ENCODE data around the gene UNC93A.

UNC93A gene

GRCh38 chr6:167324111-167324510, 33.0 kb downstream of the UNC93A start:
- no peaks in the 10 kb centered on the region for H3K4me1 ChIP-seq (ENCODE audit: insufficient read depth, low read length)

GRCh38 chr6:167325766-167326165, 34.7 kb downstream of the UNC93A start:
- Histone ChIP-seq H3K9me3 (ENCODE audit: insufficient read depth, low read depth, low read length) (no peaks in the 10 kb centered on the region), H3K4me1 (ENCODE audit: insufficient read depth, low read length) (no peaks in the 10 kb centered on the region), H3K4me3 (ENCODE audit: low read length) (no peak overlapping the region), H3K36me3 (ENCODE audit: insufficient read depth, low read depth, low read length) (no peaks in the 10 kb centered on the region), H3K27ac (ENCODE audit: low read length) (no peak overlapping the region), H3K9ac (ENCODE audit: low read depth, low read length) (no peak overlapping the region), H3K27me3 (ENCODE audit: insufficient read depth, low read length) (no peaks in the 10 kb centered on the region)

More at GRCh38 chr6:167324111-167324510, 33.0 kb downstream of the UNC93A start:
- Histone ChIP-seq H3K9ac (ENCODE audit: low read depth, low read length) (no peak overlapping the region), H3K27me3 (ENCODE audit: insufficient read depth, low read length) (no peaks in the 10 kb centered on the region), H3K4me3 (ENCODE audit: low read length) (no peak overlapping the region), H3K27ac (ENCODE audit: low read length) (no peak overlapping the region), H3K36me3 (ENCODE audit: insufficient read depth, low read depth, low read length) (no peaks in the 10 kb centered on the region), H3K9me3 (ENCODE audit: insufficient read depth, low read depth, low read length) (no peaks in the 10 kb centered on the region)

GRCh38 chr6:167327391-167327790, 36.3 kb downstream of the UNC93A start:
- no peak overlapping the region for H3K27ac ChIP-seq (ENCODE audit: low read length)
- no peak overlapping the region for H3K9ac ChIP-seq (ENCODE audit: low read depth, low read length)
- H3K36me3 ChIP-seq (ENCODE audit: insufficient read depth, low read depth, low read length): no peaks in the 10 kb centered on the region
- H3K4me1 ChIP-seq (ENCODE audit: insufficient read depth, low read length): no peaks in the 10 kb centered on the region
- H3K9me3 ChIP-seq (ENCODE audit: insufficient read depth, low read depth, low read length): no peaks in the 10 kb centered on the region
- H3K4me3 ChIP-seq (ENCODE audit: low read length): no peak overlapping the region
- no peaks in the 10 kb centered on the region for H3K27me3 ChIP-seq (ENCODE audit: insufficient read depth, low read length)

- Histone ChIP-seq H3K36me3 (ENCODE audit: insufficient read depth, low read depth, low read length) (no peaks in the 10 kb centered on the region), H3K27ac (ENCODE audit: low read length) (no peak overlapping the region), H3K9me3 (ENCODE audit: insufficient read depth, low read depth, low read length) (no peaks in the 10 kb centered on the region), H3K4me3 (ENCODE audit: low read length) (no peak overlapping the region), H3K4me1 (ENCODE audit: insufficient read depth, low read length) (no peaks in the 10 kb centered on the region), H3K27me3 (ENCODE audit: insufficient read depth, low read length) (no peaks in the 10 kb centered on the region), H3K9ac (ENCODE audit: low read depth, low read length) (no peak overlapping the region)
Measured at GRCh38 chr6:167328086-167328485, 37.0 kb downstream of the UNC93A start.

GRCh38 chr6:167329014-167329413, 37.9 kb downstream of the UNC93A start:
- Histone ChIP-seq H3K4me3 (ENCODE audit: low read length) (no peak overlapping the region), H3K4me1 (ENCODE audit: insufficient read depth, low read length) (no peaks in the 10 kb centered on the region), H3K27ac (ENCODE audit: low read length) (no peak overlapping the region), H3K9ac (ENCODE audit: low read depth, low read length) (no peak overlapping the region), H3K36me3 (ENCODE audit: insufficient read depth, low read depth, low read length) (no peaks in the 10 kb centered on the region), H3K9me3 (ENCODE audit: insufficient read depth, low read depth, low read length) (no peaks in the 10 kb centered on the region), H3K27me3 (ENCODE audit: insufficient read depth, low read length) (no peaks in the 10 kb centered on the region)

- Histone ChIP-seq H3K9ac (ENCODE audit: low read depth, low read length) (no peak overlapping the region), H3K9me3 (ENCODE audit: insufficient read depth, low read depth, low read length) (no peaks in the 10 kb centered on the region), H3K27me3 (ENCODE audit: insufficient read depth, low read length) (no peaks in the 10 kb centered on the region)
Measured at GRCh38 chr6:167330750-167331149, 39.6 kb downstream of the UNC93A start.

GRCh38 chr6:167331565-167331964, 40.5 kb downstream of the UNC93A start:
- Histone ChIP-seq H3K4me3 (ENCODE audit: low read length) (no peak overlapping the region), H3K27me3 (ENCODE audit: insufficient read depth, low read length) (no peaks in the 10 kb centered on the region), H3K4me1 (ENCODE audit: insufficient read depth, low read length) (no peaks in the 10 kb centered on the region), H3K27ac (ENCODE audit: low read length) (no peak overlapping the region), H3K9ac (ENCODE audit: low read depth, low read length) (no peak overlapping the region), H3K36me3 (ENCODE audit: insufficient read depth, low read depth, low read length) (no peaks in the 10 kb centered on the region), H3K9me3 (ENCODE audit: insufficient read depth, low read depth, low read length) (no peaks in the 10 kb centered on the region)

More at GRCh38 chr6:167330750-167331149, 39.6 kb downstream of the UNC93A start:
- Histone ChIP-seq H3K4me1 (ENCODE audit: insufficient read depth, low read length) (no peaks in the 10 kb centered on the region), H3K27ac (ENCODE audit: low read length) (no peak overlapping the region), H3K4me3 (ENCODE audit: low read length) (no peak overlapping the region), H3K36me3 (ENCODE audit: insufficient read depth, low read depth, low read length) (no peaks in the 10 kb centered on the region)

GRCh38 chr6:167336844-167337630, 45.9 kb downstream of the UNC93A start:
- H3K36me3 ChIP-seq (ENCODE audit: insufficient read depth, low read depth, low read length): no peaks in the 10 kb centered on the region
- no peak overlapping the region for H3K27ac ChIP-seq (ENCODE audit: low read length)
- H3K27me3 ChIP-seq (ENCODE audit: insufficient read depth, low read length): no peaks in the 10 kb centered on the region
- no peaks in the 10 kb centered on the region for H3K4me1 ChIP-seq (ENCODE audit: insufficient read depth, low read length)
- no peak overlapping the region for H3K4me3 ChIP-seq (ENCODE audit: low read length)
- H3K9me3 ChIP-seq (ENCODE audit: insufficient read depth, low read depth, low read length): no peaks in the 10 kb centered on the region
- H3K9ac ChIP-seq (ENCODE audit: low read depth, low read length): no peak overlapping the region

GRCh38 chr6:167337675-167338449, 46.7 kb downstream of the UNC93A start:
- Histone ChIP-seq H3K27ac (ENCODE audit: low read length) (no peak overlapping the region), H3K4me1 (ENCODE audit: insufficient read depth, low read length) (no peaks in the 10 kb centered on the region)

GRCh38 chr6:167338541-167339117, 47.5 kb downstream of the UNC93A start:
- H3K9me3 ChIP-seq (ENCODE audit: insufficient read depth, low read depth, low read length): no peaks in the 10 kb centered on the region
- H3K36me3 ChIP-seq (ENCODE audit: insufficient read depth, low read depth, low read length): no peaks in the 10 kb centered on the region
- no peak overlapping the region for H3K9ac ChIP-seq (ENCODE audit: low read depth, low read length)
- no peak overlapping the region for H3K4me3 ChIP-seq (ENCODE audit: low read length)
- H3K27ac ChIP-seq (ENCODE audit: low read length): no peak overlapping the region
- no peaks in the 10 kb centered on the region for H3K4me1 ChIP-seq (ENCODE audit: insufficient read depth, low read length)
- no peaks in the 10 kb centered on the region for H3K27me3 ChIP-seq (ENCODE audit: insufficient read depth, low read length)

More at GRCh38 chr6:167337675-167338449, 46.7 kb downstream of the UNC93A start:
- Histone ChIP-seq H3K4me3 (ENCODE audit: low read length) (no peak overlapping the region), H3K9me3 (ENCODE audit: insufficient read depth, low read depth, low read length) (no peaks in the 10 kb centered on the region), H3K9ac (ENCODE audit: low read depth, low read length) (no peak overlapping the region), H3K27me3 (ENCODE audit: insufficient read depth, low read length) (no peaks in the 10 kb centered on the region), H3K36me3 (ENCODE audit: insufficient read depth, low read depth, low read length) (no peaks in the 10 kb centered on the region)

- Histone ChIP-seq H3K27me3 (ENCODE audit: insufficient read depth, low read length) (no peaks in the 10 kb centered on the region), H3K4me1 (ENCODE audit: insufficient read depth, low read length) (no peaks in the 10 kb centered on the region), H3K9me3 (ENCODE audit: insufficient read depth, low read depth, low read length) (no peaks in the 10 kb centered on the region), H3K36me3 (ENCODE audit: insufficient read depth, low read depth, low read length) (no peaks in the 10 kb centered on the region), H3K9ac (ENCODE audit: low read depth, low read length) (no peak overlapping the region), H3K27ac (ENCODE audit: low read length) (no peak overlapping the region), H3K4me3 (ENCODE audit: low read length) (no peak overlapping the region)
Measured at GRCh38 chr6:167341038-167341583, 50.0 kb downstream of the UNC93A start.
